Activated CD8-positive, alpha-beta T cell treated with anti-CD3 and anti-CD28 coated beads for 36 hours (primary cell): Measurements from ENCODE around the gene ZCCHC17. TPM values are rescaled to one million over a fixed set of nuclear protein-coding genes. Genes with fewer than 3 reads are reported as not detected.
A peak's percentile ranks its signal among the peaks of the same experiment; 100 is the strongest.

Experiments
- ATAC-seq: fragments of 200-7000 bp; cut with Tn5 transposase; one replicate; pipeline ENCODE4 v1.10.0; 2021; ENCODE audit warnings: mild to moderate bottlenecking, moderate library complexity
- CTCF ChIA-PET: fragments of 350-600 bp; sonication (Branson Sonifier 250); formaldehyde crosslinking; loops from one replicate; lab custom pipeline; 2021; ENCODE audit warnings: antibody characterized with exemption; lab: Charles Lee
- POLR2A ChIA-PET: fragments of 350-600 bp; sonication (Branson Sonifier 250); formaldehyde crosslinking; loops from one replicate; lab custom pipeline; 2021; ENCODE audit warnings: antibody characterized with exemption; lab: Charles Lee
- DNase-seq: peaks from one replicate; pipeline ENCODE4 v3.0.0-alpha.2; 2020
- H3K27ac Mint-ChIP-seq: one replicate; pipeline ENCODE4 v1.8.0; 2021; ENCODE audit warnings: mild to moderate bottlenecking, mixed read lengths
- H3K27me3 Mint-ChIP-seq: one replicate; pipeline ENCODE4 v1.8.0; 2021; ENCODE audit warnings: mixed read lengths
- H3K36me3 Mint-ChIP-seq: one replicate; pipeline ENCODE4 v1.8.0; 2021; ENCODE audit warnings: low read depth, mixed read lengths
- H3K4me1 Mint-ChIP-seq: one replicate; pipeline ENCODE4 v1.8.0; 2021; ENCODE audit warnings: low read depth, mixed read lengths
- H3K4me3 Mint-ChIP-seq: one replicate; pipeline ENCODE4 v1.8.0; 2021; ENCODE audit warnings: mild to moderate bottlenecking, moderate library complexity, mixed read lengths
- H3K9me3 Mint-ChIP-seq: one replicate; pipeline ENCODE4 v1.8.0; 2021; ENCODE audit warnings: mixed read lengths
- CTCF ChIP-seq: fragments of 200-600 bp; IDR thresholded peaks from one replicate; pipeline ENCODE4 v1.8.0; 2022; ENCODE audit warnings: antibody characterized with exemption, mild to moderate bottlenecking
- intact Hi-C: fragments of 100-400 bp; cut with micrococcal nuclease; formaldehyde crosslinking; loops from one replicate; pipeline ENCODE4 v1.10.0; 2022
- total RNA-seq, 2 experiments: library from RNA; stranded (reverse); gene quantifications; one replicate each; pipeline ENCODE4 v1.2.3, GENCODE V29; 2021

ZCCHC17 gene
- total RNA-seq, 2 experiments from 2014 or later, result 27.2 to 28.7 TPM

- Mint-ChIP-seq H3K9me3 (no peaks in the 10 kb centered on the region), H3K27ac (no peak overlapping the region), H3K27me3 (peaks cover 50% of the 10 kb centered on the region), H3K4me3 (peak overlapping the region; percentile 41), H3K36me3 (no peaks in the 10 kb centered on the region), H3K4me1 (peaks cover 3% of the 10 kb centered on the region)
- POLR2A ChIA-PET, result no interaction called here
- TF ChIP-seq CTCF, result no peak
- intact Hi-C loops, result no loop called here
- CTCF ChIA-PET, result interaction anchor here (0.7 to 2.6 kb wide), 2 partner anchors 18 to 136 kb away, joined by 4 to 13 read pairs; no protein-coding TSS in a partner anchor
- ATAC-seq (no peak), DNase-seq (no peak)
Observed at GRCh38 chr1:31412205-31412604, 115.4 kb downstream of the ZCCHC17 start.

GRCh38 chr1:31412732-31413404 lies 116.0 kb downstream of the ZCCHC17 start, which contains the start of gene SERINC2:
SERINC2 (plus strand) TSS chr1:31413213; CDS start chr1:31413266, 53 bp downstream.
- intact Hi-C loops, result no loop called here
- DNase-seq, result peak; percentile 4
- ChIA-PET POLR2A (no interaction called here), CTCF (interaction anchor here (2.6 kb wide), 1 partner anchor 19 kb away, joined by 13 read pairs; no protein-coding TSS in a partner anchor)
- no peak for TF ChIP-seq CTCF
- no peaks in the 10 kb centered on the region for H3K9me3 Mint-ChIP-seq
- peaks cover 50% of the 10 kb centered on the region for H3K27me3 Mint-ChIP-seq
- H3K4me3 Mint-ChIP-seq, result peak within 1 kb of the TSS; percentile 67
- no peaks in the 10 kb centered on the region for H3K36me3 Mint-ChIP-seq
- H3K27ac Mint-ChIP-seq, result no peak within 1 kb of the TSS
- peaks cover 3% of the 10 kb centered on the region for H3K4me1 Mint-ChIP-seq
- peak; percentile 76 for ATAC-seq

GRCh38 chr1:31413405-31414001 lies 116.7 kb downstream of the ZCCHC17 start:
- no peak for TF ChIP-seq CTCF
- intact Hi-C loops, result no loop called here
- H3K27me3 Mint-ChIP-seq, result peaks cover 50% of the 10 kb centered on the region
- H3K36me3 Mint-ChIP-seq, result no peaks in the 10 kb centered on the region
- H3K4me3 Mint-ChIP-seq, result peak overlapping the region; percentile 67
- H3K9me3 Mint-ChIP-seq, result no peaks in the 10 kb centered on the region
- ATAC-seq (peak; percentile 58), DNase-seq (peak; percentile 19)
- POLR2A ChIA-PET, result no interaction called here
- peaks cover 3% of the 10 kb centered on the region for H3K4me1 Mint-ChIP-seq
- CTCF ChIA-PET, result interaction anchor here (1.4 to 1.6 kb wide), 2 partner anchors 17 to 19 kb away, joined by 4 to 6 read pairs; no protein-coding TSS in a partner anchor
- no peak overlapping the region for H3K27ac Mint-ChIP-seq

Other genes with a start within 250 kb of the ZCCHC17 start
- gene PUM1, start 231.3 kb upstream of the ZCCHC17 start, total RNA-seq, result 10 to 100 TPM; 98.0 to 99.0 TPM
- not detected for gene NKAIN1, start 57.1 kb upstream of the ZCCHC17 start, total RNA-seq
- gene SNRNP40, start 244 bp upstream of the ZCCHC17 start, total RNA-seq, result 100 to 1,000 TPM in 1 of 2 experiments, 10 to 100 TPM in 1; 98.6 to 102 TPM
- gene FABP3, start 76.0 kb downstream of the ZCCHC17 start, total RNA-seq, result under 1 TPM in 1 of 2 experiments, not detected in 1; 0.65 TPM
- gene SERINC2, start 116.2 kb downstream of the ZCCHC17 start, total RNA-seq, result under 1 TPM in 1 of 2 experiments, not detected in 1; 0.16 TPM